AG10803 (cell line): ENCODE measurements around the gene MAGI3.
"Not testable (repeated sequence)": the region's sequence is repeated elsewhere in the genome, so short reads cannot be mapped to it uniquely, and the experiment has no call there.

Experiments used
- DNase-seq: peaks from one replicate; pipeline ENCODE4 v3.0.0; 2010; ENCODE audit warnings: low read depth
- H3K4me3 ChIP-seq: 2 replicates; pipeline ENCODE4 v1.5.1; 2011; ENCODE audit warnings: mild to moderate bottlenecking, low read length, control low read depth
- CTCF ChIP-seq: conservative IDR thresholded peaks from 2 replicates; pipeline ENCODE4 v1.5.1; 2011; ENCODE audit warnings: mild to moderate bottlenecking, low read length, control low read depth, inconsistent platforms

The MAGI3 gene

GRCh38 chr1:113415310-113416070 is 25.2 kb downstream of the MAGI3 start:
- TF ChIP-seq CTCF = no peak
- DNase-seq = no peak
- H3K4me3 ChIP-seq = no peak overlapping the region

DNA sequence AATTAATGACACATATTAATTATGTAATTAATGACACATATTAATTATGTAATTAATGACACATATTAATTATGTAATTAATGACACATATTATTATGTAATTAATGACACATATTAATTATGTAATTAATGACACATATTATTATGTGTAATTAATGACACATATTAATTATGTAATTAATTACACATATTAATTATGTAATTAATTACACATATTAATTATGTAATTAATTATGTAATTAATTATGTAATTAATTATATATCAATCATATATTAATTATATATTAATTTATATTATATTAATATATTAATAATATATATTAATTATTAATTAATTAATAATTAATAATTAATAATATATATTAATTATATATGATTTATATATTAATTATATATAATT is 25.8 kb downstream of the MAGI3 start:
- not testable (repeated sequence) for DNase-seq, H3K4me3 ChIP-seq

DNA sequence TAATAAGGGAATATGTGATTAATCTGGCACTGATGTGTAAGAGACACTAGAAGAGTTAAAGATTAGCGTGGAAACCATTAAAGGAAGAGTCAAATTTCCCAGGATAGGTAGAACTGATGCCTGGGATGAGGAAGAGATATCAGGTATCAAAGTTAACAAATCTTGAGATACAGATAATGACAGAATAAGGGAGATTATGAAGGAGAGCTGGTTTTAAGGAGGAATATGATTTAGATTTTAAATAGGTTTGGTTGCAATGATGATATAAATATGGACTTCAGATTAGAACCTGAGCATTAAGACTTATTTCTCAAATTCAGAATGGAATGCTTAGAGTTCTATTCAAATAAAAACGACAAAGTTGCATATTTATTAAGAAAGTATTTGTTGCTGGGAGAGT is 26.2 kb downstream of the MAGI3 start:
- no peak overlapping the region for H3K4me3 ChIP-seq
- no peak for TF ChIP-seq CTCF
- no peak for DNase-seq

- no peak for DNase-seq
- no peak overlapping the region for H3K4me3 ChIP-seq
- TF ChIP-seq CTCF = no peak
Observed at GRCh38 chr1:113422315-113423068, 32.2 kb downstream of the MAGI3 start.

- no peak for TF ChIP-seq CTCF
- no peak overlapping the region for H3K4me3 ChIP-seq
- DNase-seq = no peak
Observed at GRCh38 chr1:113423826-113424225, 33.5 kb downstream of the MAGI3 start.

DNA sequence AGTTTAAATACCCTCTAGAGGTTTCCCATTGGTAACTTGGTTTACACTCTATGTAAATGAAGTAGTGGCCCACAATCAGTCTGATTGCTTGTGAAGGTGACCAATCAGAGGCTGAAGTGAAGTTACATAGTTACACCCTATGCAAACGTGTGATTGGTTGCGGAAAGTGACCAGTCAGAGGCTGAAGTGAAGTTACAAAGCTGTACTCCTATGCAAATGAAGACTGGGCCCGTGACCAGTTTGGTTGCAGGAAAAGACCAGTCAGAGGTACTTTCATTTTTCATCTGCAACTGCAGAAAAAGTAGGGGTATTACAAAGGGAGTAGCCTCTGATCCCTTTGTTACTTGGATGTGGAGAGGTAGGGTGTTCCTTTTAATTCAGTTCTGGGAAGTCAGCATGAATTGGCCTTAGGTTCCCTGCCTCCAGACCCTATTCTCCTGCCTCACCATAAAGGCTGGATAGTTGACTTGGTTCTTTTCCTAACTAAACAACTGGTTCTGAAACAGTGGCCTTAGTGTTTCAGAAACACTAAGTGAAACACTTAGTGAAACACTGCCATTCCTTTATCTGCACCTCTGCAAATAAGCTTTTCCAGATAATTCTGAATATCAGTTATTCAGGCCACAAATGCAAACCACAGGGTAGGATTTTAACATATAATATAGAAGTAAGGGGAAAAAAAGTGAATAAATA is 39.3 kb downstream of the MAGI3 start:
- H3K4me3 ChIP-seq = no peak overlapping the region
- no peak for DNase-seq
- TF ChIP-seq CTCF = no peak

GRCh38 chr1:113433184-113433583 is 42.9 kb downstream of the MAGI3 start:
- H3K4me3 ChIP-seq = no peak overlapping the region
- no peak for TF ChIP-seq CTCF
- DNase-seq = no peak
